ENCODE results near the gene SPOCK2.

The SPOCK2 gene

GRCh38 chr10:72107325-72108003, 19.1 kb upstream of the SPOCK2 start:
- no peak for DNase-seq

GRCh38 chr10:72106896-72107295, 18.5 kb upstream of the SPOCK2 start:
- DNase-seq: no peak

GRCh38 chr10:72106154-72106849, 18.0 kb upstream of the SPOCK2 start:
- DNase-seq: no peak

GRCh38 chr10:72105710-72106109, 17.4 kb upstream of the SPOCK2 start:
- DNase-seq: no peak

- no peak for DNase-seq
Observed at GRCh38 chr10:72105098-72105475, 16.7 kb upstream of the SPOCK2 start.

DNA sequence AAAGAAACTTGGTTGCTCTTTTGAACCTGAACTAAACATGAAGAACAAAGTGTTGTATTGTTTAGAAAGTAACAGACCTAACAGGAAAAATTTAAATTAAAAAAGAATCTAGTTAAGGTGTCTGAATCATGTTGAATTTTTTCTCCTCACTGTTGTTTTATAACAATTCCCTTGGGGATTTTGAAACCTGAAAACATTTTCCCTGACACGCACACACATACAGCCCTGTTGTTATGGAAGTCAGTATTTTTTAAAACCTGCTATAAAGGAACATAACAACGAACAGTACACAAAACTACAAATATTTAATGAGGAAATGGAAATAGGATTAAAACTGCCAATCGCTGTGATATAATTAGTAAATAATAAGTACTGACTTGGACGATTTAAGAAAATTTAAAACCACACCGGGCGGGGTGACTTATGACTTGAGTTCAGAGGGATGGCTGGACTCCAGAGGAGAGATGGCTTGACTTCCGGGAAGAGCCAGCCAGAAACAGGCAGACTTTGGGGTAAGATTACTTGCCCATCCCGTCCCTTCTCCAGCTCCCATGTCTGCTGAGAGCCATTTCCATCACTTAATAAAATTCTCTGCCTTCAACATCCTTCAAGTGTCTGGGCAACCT, 16.2 kb upstream of the SPOCK2 start:
- DNase-seq: no peak

GRCh38 chr10:72099600-72099921, 11.2 kb upstream of the SPOCK2 start:
- DNase-seq: no peak

DNA sequence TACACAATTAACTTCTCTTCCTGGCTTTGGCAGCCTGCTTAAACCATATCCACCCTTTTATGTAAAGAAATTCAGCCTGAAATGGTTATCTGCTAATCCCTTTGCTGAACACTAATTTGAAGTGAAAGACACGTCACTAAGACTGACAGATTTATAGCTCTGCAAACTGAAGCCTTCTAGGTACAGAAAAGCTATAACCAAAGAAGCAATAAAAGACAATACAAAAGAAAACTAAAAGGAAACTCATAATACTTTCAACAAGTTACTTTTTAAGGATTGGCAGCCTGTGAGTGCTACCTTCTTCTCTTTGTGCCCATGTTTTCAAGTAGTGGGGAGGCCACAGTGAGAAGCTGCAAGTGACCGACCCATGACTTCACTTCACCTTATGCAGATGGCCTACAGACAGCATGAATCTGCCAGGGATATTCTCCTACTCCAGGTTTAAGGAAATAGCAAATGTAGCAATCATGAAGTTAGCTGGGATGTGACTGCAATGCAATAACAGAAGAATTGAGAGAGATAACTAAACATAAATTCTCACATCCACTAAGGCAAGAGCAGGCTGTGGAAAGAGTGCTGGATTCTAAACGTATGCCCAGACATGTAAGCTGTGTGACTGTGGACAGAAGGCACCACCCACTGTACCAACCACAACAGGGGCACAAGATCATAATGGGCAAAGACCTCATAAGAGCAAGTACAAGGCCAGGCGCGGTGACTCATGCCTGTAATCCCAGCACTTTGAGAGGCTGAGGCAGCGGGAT, 10.7 kb upstream of the SPOCK2 start:
- no peak for DNase-seq

DNA sequence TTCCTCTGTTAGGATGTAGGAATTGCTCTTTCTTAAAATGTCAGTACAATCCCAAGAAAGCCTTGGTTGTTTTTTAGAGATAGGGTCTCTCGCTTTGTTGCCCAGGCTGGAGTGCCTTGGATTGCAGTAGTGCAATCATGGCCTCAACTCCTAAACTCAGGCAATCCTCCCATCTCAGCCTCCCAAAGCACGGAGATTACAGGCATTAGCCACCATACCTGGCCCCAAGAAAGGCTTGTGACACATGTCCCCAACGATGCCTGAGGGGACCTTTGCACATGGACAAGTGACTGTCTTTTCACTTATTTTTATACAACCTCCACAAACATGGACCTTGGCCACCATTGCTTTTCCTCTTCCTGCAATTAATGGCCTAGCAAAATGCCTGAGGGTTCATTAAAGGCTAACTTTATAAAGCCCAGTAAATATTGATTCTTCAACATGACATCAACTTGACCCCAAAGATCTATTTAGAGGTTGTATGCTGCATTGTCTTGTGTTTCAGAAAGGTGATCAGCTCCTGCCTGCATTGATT, 10.0 kb upstream of the SPOCK2 start:
- DNase-seq: no peak

DNA sequence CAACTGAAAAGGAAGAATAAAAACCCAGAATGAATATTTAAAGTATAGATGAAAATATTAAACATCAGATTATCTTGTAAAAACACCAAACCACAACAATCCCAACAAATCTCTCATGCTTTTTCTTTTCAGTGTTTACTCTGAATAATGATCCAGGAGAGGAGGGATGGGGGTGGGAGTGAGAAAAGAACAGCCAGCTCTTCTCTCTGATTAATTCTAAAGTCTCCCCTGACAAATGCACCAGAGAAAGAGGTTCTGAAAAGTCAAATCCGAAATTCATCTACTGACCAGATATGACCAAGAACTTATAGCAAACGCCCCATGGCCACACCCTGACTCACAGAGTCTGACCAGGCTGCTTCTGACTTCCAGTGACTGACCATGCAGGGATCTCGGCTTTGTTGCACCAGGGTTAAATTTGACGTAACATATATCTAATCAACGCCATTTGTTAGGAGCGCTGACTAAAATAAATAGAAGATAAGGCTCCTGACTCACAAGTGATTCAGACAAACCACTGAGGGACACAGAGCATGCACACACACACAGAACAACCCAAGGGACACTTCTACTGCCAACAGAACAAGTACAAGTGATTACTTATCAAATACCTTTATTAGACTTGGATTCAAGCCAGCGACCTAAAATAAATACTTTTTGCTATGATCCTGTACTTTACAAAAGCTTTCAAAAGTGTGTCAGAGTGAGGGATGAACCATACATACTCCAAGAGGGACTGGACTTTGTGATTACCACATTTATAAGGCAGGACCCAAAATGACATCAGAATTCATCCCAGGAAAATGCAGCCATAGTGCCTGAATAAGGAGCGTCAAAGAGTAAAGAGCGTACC, 9.3 kb upstream of the SPOCK2 start:
- DNase-seq: no peak

GRCh38 chr10:72096115-72097000, 8.0 kb upstream of the SPOCK2 start:
- DNase-seq: no peak

DNA sequence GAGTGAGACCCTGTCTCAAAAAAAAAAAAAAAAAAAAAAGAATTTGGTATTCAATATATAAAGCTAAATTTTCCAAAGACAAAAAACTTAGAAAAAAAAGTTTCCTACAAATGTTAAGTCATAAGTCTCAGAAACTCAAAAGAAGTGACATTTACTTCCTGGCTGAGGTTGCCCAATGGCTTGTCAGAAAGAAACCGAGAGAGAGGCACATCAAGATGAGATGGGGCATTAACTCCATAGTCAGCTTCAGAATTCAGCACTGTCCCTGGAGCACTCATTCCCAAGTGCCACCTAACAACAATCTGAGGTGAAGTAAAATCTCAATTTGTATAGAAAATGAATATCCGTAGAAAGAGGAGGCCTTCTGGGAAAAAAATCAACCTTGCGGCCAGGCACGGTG, 6.8 kb upstream of the SPOCK2 start:
- DNase-seq: no peak

- DNase-seq: no peak
Observed at GRCh38 chr10:72094574-72094973, 6.2 kb upstream of the SPOCK2 start.

DNA sequence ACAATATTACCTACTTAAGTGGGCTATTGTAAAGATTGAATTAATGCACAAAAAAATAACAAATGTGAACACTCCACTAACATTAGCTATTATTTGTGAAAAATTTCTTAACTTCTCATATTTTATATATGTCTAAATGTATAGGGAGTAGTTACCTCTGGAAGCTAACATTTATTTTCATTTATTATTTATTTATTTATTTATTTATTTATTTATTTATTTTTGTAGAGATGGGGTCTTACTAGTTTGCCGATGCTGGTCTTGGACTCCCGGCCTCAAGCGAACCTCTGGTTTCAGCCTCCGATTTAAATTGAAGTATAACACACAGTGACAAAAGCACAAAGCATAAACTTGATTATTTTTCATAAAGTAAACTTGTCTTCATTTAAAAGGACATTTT, 5.1 kb upstream of the SPOCK2 start:
- no peak for DNase-seq

DNA sequence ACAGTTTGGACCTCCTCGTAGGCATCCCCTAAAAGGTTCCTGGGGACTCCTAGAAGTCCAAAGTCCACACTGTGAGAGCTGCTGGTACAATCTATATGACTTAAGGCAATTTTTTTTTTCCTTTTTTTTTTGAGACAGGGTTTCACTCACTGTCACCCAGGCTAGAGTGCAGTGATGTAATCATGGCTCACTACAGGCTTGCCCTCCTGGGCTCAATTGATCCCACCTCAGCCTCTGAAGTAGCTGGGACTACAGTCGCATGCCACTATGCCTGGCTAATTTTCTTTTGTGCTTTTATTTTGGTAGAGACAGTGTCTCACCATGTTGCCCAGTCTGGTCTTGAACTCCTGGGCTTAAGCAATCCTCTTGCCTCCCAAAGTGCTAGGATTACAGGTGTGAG, 4.6 kb upstream of the SPOCK2 start:
- DNase-seq: no peak

GRCh38 chr10:72092171-72092924, 4.0 kb upstream of the SPOCK2 start:
- no peak for DNase-seq

DNA sequence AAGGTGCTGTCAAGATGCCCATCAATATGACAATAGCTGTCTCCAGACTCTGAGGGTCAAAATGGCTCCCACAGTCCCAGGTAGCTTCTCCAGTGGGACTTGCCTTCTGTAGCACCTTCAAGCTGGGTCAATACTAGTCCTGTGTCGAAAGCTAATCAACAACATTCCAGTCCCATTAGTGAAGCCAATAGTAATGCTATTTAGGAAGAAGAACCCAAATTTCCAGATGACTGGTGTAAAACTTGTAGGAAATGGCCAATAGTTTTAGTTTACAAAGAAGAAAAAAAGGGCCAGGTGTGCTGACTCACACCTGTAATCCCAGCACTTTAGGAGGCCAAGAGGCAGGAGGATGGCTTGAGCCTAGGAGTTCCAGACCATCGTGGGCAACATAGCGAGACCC, 2.0 kb upstream of the SPOCK2 start:
- no peak for DNase-seq

- no peak for DNase-seq
Observed at GRCh38 chr10:72089618-72090017, 1.3 kb upstream of the SPOCK2 start.

DNA sequence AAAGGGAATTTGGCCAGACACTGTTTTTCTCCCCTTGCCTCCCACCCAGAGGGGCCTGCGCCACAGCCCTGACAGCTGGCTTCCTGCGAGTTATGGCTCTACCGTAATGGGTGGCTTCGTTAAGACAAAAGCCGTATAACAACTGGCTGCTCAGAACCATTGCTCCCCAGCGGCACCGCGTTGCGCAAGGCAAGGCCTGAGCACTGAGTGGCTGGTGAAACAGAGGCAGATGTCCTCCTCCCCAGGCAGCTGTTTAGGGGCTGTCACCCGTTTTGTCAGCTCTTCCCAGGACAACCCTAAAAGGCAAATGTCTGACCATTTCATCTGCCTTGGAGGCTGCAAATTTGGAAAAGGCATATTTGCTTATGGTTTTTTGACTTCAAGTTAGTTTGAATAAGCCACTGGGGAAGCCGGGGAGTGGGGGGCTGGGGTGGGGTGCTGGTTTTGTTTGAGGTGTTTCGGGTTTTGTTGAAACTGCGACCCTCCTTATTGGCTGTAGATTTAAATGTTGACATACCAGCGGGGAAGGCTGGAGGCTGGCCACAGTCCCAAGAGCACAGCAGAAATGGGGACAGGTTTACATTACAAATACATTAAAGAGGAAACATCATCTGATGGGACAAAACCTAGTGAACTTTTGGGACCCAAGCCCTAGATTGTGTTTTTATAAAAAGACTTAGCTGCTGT, 681 bp upstream of the SPOCK2 start:
- DNase-seq: no peak

DNA sequence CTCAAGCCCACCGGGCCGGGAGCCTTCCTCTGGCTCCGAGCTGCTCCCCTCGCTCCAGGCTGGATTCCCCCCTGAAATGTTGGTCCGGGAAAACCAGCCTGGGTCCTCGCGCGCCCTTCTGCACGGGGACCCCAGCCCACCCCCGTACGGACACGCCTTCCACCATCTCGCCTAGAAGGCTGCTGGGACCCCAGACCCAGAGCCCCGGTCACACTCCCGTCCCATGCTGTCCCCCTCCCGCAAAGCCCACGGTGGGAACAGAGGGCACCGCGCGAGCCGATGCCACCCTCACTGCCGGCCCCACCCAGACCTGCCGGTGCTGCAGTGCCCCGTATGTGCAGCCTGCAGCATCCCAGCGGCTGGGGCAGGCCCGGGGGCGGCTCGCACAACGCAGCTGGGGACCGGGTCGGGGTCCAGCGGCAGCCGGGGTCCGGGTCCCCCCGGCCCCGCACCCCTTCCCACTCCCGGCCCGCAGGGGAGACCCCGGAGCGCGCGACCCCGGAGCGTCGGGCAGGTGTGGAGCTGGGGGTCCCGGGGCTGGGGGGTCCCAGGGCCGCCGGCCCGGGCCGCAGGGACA, 871 bp downstream of the SPOCK2 start:
- no peak for DNase-seq
